ENCODE data around the gene CYRIA. TPM values are rescaled to one million over a fixed set of nuclear protein-coding genes. Genes with fewer than 3 reads are reported as not detected.

The CYRIA gene
- 16.7 TPM for total RNA-seq

GRCh38 chr2:16665748-16666448 is at the start of gene CYRIA:
Gene CYRIA (minus strand): TSS chr2:16665834. CDS start chr2:16588119, 77,715 bp downstream.
- ATAC-seq, result peak; percentile 73
- peak; percentile 80 for DNase-seq (ENCODE audit: low spot score)
- intact Hi-C loops (cut with DNase I), result no loop called here

- ATAC-seq, result no peak
- intact Hi-C loops (cut with DNase I), result no loop called here
- DNase-seq (ENCODE audit: low spot score), result no peak
These were observed 47.4 kb upstream of the CYRIA start for GRCh38 chr2:16713011-16713423.

- ATAC-seq (peak; percentile 49), DNase-seq (ENCODE audit: low spot score) (no peak)
- intact Hi-C loops (cut with DNase I), result no loop called here
These were observed 44.1 kb upstream of the CYRIA start for GRCh38 chr2:16709769-16710168.

- intact Hi-C loops (cut with DNase I), result no loop called here
- DNase-seq (ENCODE audit: low spot score) (no peak), ATAC-seq (no peak)
These were observed 42.5 kb upstream of the CYRIA start for GRCh38 chr2:16708173-16708572.

GRCh38 chr2:16707014-16707623 is 41.5 kb upstream of the CYRIA start:
- ATAC-seq (no peak), DNase-seq (ENCODE audit: low spot score) (no peak)
- intact Hi-C loops (cut with DNase I), result no loop called here

GRCh38 chr2:16700551-16701259 is 35.1 kb upstream of the CYRIA start:
- DNase-seq (ENCODE audit: low spot score) (no peak), ATAC-seq (no peak)
- intact Hi-C loops (cut with DNase I), result no loop called here

- intact Hi-C loops (cut with DNase I), result no loop called here
- ATAC-seq (no peak), DNase-seq (ENCODE audit: low spot score) (no peak)
These were observed 28.2 kb upstream of the CYRIA start for GRCh38 chr2:16693854-16694253.

GRCh38 chr2:16691261-16691660 is 25.6 kb upstream of the CYRIA start:
- no peak for ATAC-seq
- intact Hi-C loops (cut with DNase I), result no loop called here
- DNase-seq (ENCODE audit: low spot score), result no peak

- intact Hi-C loops (cut with DNase I), result no loop called here
- ATAC-seq (no peak), DNase-seq (ENCODE audit: low spot score) (no peak)
These were observed 22.3 kb upstream of the CYRIA start for GRCh38 chr2:16687955-16688354.

GRCh38 chr2:16687222-16687621 is 21.6 kb upstream of the CYRIA start:
- DNase-seq (ENCODE audit: low spot score), result no peak
- ATAC-seq, result no peak
- intact Hi-C loops (cut with DNase I), result no loop called here

GRCh38 chr2:16686641-16687040 is 21.0 kb upstream of the CYRIA start:
- no peak for DNase-seq (ENCODE audit: low spot score)
- no peak for ATAC-seq
- intact Hi-C loops (cut with DNase I), result no loop called here

- no peak for DNase-seq (ENCODE audit: low spot score)
- no peak for ATAC-seq
- intact Hi-C loops (cut with DNase I), result no loop called here
These were observed 19.7 kb upstream of the CYRIA start for GRCh38 chr2:16685340-16685715.

GRCh38 chr2:16684676-16685339 is 19.2 kb upstream of the CYRIA start:
- intact Hi-C loops (cut with DNase I), result no loop called here
- no peak for ATAC-seq
- DNase-seq (ENCODE audit: low spot score), result no peak

GRCh38 chr2:16683576-16683975 is 17.9 kb upstream of the CYRIA start:
- DNase-seq (ENCODE audit: low spot score), result no peak
- intact Hi-C loops (cut with DNase I), result no loop called here
- ATAC-seq, result no peak

GRCh38 chr2:16682431-16683118 is 16.9 kb upstream of the CYRIA start:
- DNase-seq (ENCODE audit: low spot score) (no peak), ATAC-seq (peak; percentile 81)
- intact Hi-C loops (cut with DNase I), result no loop called here

- ATAC-seq (no peak), DNase-seq (ENCODE audit: low spot score) (no peak)
- intact Hi-C loops (cut with DNase I), result no loop called here
These were observed 15.1 kb upstream of the CYRIA start for GRCh38 chr2:16680781-16681180.

- no peak for DNase-seq (ENCODE audit: low spot score)
- no peak for ATAC-seq
- intact Hi-C loops (cut with DNase I), result no loop called here
These were observed 14.7 kb upstream of the CYRIA start for GRCh38 chr2:16680304-16680703.

GRCh38 chr2:16678964-16679363 is 13.3 kb upstream of the CYRIA start:
- intact Hi-C loops (cut with DNase I), result no loop called here
- ATAC-seq (no peak), DNase-seq (ENCODE audit: low spot score) (no peak)

- ATAC-seq, result no peak
- intact Hi-C loops (cut with DNase I), result no loop called here
These were observed 12.2 kb upstream of the CYRIA start for GRCh38 chr2:16677875-16678274.

More at GRCh38 chr2:16677875-16678274, 12.2 kb upstream of the CYRIA start:
- no peak for DNase-seq (ENCODE audit: low spot score)
